Right atrium auricular region (tissue), 2 donors: Measurements from ENCODE around the gene RNF182. TPM values are rescaled to one million over a fixed set of nuclear protein-coding genes. Genes with fewer than 3 reads are reported as not detected.

Source experiments
- DNase-seq: peaks from one replicate; pipeline ENCODE4 v3.0.0-alpha.2; 2019; ENCODE audit warnings: low spot score
- H3K27ac ChIP-seq, 2 donors: fragments of 200-600 bp; sonication (generic); 1 replicate in 1 of 2; 2 replicates in 1 of 2; pipeline ENCODE4 v1.5.1; 2016 to 2019
- H3K27me3 ChIP-seq, 2 donors: fragments of 200-600 bp; sonication (generic); one replicate each; pipeline versions ENCODE4 v1.5.1 to v1.6.0; 2017 to 2019
- H3K36me3 ChIP-seq: fragments of 200-600 bp; sonication (generic); one replicate; pipeline ENCODE4 v1.5.1; 2016
- H3K4me1 ChIP-seq, 2 donors: fragments of 200-600 bp; sonication (generic); one replicate each; pipeline versions ENCODE4 v1.5.1 to v1.6.0; 2017 to 2019
- H3K4me3 ChIP-seq, 2 donors: fragments of 200-600 bp; sonication (generic); 1 replicate in 1 of 2; 2 replicates in 1 of 2; pipeline ENCODE4 v1.5.1; 2017 to 2019; ENCODE audit warnings: mild to moderate bottlenecking in 1 of 2, moderate library complexity in 1 of 2
- H3K9me3 ChIP-seq, 2 donors: fragments of 200-600 bp; sonication (generic); one replicate each; pipeline ENCODE4 v1.5.1; 2019
- total RNA-seq, 2 donors: library from RNA; depleted of rRNA; stranded (reverse); fragments of >200 nt; gene quantifications; one replicate each; pipeline ENCODE4 v1.1.0, GENCODE V29; 2016
- TF ChIP-seq, protein P1 (sequence below), 2 donors: fragments of 200-600 bp; sonication (generic); IDR thresholded peaks; one replicate each; pipeline ENCODE4 v1.5.1; 2019; ENCODE audit warnings: antibody characterized with exemption in 2 of 2

The RNF182 gene
- total RNA-seq, 2 donors from 2014 or later: 0.67 to 0.83 TPM

DNA sequence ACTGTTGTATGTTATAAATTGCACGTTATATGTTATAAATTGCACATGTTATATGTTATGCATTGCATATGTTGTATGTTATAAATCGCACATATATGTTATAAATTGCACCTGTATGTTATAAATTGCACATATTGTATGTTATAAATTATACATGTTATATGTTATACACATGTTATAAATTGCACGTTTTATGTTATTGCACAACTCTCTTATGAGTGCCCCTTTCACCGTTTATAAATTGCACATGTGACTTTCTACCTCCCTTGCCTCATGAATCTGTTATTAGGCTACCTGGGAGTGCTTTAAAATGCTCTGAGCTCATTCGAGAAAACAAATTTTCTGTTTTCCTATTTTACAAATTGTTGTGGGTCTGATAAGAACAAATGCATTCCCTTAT, 84.1 kb downstream of the RNF182 start:
- no peak overlapping the region for H3K4me3 ChIP-seq
- TF ChIP-seq, protein P1, sequence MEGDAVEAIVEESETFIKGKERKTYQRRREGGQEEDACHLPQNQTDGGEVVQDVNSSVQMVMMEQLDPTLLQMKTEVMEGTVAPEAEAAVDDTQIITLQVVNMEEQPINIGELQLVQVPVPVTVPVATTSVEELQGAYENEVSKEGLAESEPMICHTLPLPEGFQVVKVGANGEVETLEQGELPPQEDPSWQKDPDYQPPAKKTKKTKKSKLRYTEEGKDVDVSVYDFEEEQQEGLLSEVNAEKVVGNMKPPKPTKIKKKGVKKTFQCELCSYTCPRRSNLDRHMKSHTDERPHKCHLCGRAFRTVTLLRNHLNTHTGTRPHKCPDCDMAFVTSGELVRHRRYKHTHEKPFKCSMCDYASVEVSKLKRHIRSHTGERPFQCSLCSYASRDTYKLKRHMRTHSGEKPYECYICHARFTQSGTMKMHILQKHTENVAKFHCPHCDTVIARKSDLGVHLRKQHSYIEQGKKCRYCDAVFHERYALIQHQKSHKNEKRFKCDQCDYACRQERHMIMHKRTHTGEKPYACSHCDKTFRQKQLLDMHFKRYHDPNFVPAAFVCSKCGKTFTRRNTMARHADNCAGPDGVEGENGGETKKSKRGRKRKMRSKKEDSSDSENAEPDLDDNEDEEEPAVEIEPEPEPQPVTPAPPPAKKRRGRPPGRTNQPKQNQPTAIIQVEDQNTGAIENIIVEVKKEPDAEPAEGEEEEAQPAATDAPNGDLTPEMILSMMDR (IDR thresholded peaks at IDR 0.05): no peak
- H3K4me1 ChIP-seq: no peaks in the 10 kb centered on the region
- peaks cover 0 to 7% of the 10 kb centered on the region in 2 donors for H3K9me3 ChIP-seq
- no peaks in the 10 kb centered on the region for H3K36me3 ChIP-seq
- DNase-seq: no peak
- no peaks in the 10 kb centered on the region for H3K27me3 ChIP-seq
- no peak overlapping the region for H3K27ac ChIP-seq

DNA sequence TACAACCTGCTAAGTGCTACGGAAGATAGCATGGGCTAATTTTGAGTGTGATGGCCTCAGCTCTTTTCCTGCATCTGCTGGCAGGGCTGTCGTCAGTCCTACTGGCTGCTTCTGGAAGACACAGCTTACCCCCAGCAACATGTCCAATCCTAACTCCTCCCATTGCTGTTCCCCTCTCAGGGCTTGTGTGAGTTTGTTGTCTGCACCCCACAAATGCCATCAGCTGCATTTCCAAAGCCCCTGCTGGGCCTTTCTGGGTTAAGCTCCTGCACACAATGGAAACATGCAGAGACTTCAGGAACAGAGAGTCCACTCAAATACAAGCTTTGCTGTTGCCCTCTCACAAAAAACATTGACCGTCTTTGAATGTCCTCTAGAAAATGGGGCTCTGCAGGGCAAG, 84.7 kb downstream of the RNF182 start:
- Histone ChIP-seq H3K36me3 (no peaks in the 10 kb centered on the region), H3K4me1 (no peaks in the 10 kb centered on the region), H3K27me3 (no peaks in the 10 kb centered on the region), H3K27ac (no peak overlapping the region), H3K4me3 (no peak overlapping the region), H3K9me3 (peaks cover 0 to 7% of the 10 kb centered on the region in 2 donors)
- TF ChIP-seq, protein P1 (IDR thresholded peaks at IDR 0.05): no peak
- DNase-seq: no peak

DNA sequence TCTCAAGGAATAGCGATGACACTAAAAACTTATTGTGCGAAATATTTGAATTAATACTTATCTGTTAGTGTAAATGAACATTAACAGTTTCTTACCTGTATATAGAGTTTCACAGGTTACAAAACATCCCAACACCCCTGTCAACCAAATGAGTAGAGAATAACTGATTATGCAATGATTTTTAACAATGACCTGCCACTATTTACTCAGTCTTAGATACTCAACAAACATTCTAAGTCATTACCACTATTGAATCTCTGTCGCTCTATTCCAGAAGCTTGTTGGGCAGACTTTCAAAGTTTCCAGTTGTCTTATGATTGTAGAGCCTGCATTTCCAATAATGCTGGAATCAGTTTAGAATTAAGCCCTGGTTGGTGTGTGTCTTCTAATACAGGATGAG, 85.5 kb downstream of the RNF182 start:
- DNase-seq: no peak
- Histone ChIP-seq H3K27me3 (no peaks in the 10 kb centered on the region), H3K27ac (no peak overlapping the region), H3K4me1 (no peaks in the 10 kb centered on the region), H3K36me3 (no peaks in the 10 kb centered on the region), H3K9me3 (peaks cover 0 to 7% of the 10 kb centered on the region in 2 donors), H3K4me3 (no peak overlapping the region)
- TF ChIP-seq, protein P1 (IDR thresholded peaks at IDR 0.05): no peak

DNA sequence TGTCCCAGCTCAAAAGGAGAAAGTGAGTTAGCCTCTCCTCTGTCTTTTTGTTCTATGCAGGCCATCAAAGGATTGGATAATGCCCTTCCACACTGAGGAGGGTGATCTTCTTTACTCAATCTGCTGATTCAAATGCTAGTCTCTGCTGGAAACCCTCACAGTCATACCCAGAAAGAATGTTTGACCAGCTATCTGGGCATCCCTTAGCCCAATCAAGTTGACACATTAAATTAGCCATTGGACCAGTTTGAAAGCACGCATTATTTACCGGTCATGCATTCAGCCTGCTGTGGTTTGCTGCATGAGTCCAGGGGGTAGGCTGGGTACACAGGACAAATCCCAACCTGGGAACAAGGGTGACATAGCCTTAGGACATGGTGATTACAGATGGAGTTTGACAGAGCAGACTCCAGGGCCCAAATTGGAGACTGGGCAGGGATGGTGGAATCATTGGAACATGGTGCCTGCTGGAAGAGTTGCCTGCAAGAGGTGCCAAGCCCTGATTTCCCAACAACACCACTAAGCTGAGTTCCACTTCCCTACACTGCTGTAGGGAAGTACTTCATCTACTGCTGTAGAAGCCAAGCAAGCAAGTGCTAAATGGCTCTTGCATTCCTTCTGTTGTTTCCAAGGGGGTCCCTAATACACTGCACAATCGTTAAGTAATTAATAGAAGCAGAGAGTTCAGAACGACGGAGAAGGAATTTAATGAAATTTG, 87.7 kb downstream of the RNF182 start:
- no peaks in the 10 kb centered on the region for H3K4me1 ChIP-seq
- DNase-seq: no peak
- no peak overlapping the region for H3K27ac ChIP-seq
- peaks cover 0 to 7% of the 10 kb centered on the region in 2 donors for H3K9me3 ChIP-seq
- TF ChIP-seq, protein P1 (IDR thresholded peaks at IDR 0.05): no peak
- H3K27me3 ChIP-seq: no peaks in the 10 kb centered on the region
- H3K4me3 ChIP-seq: no peak overlapping the region
- no peaks in the 10 kb centered on the region for H3K36me3 ChIP-seq

DNA sequence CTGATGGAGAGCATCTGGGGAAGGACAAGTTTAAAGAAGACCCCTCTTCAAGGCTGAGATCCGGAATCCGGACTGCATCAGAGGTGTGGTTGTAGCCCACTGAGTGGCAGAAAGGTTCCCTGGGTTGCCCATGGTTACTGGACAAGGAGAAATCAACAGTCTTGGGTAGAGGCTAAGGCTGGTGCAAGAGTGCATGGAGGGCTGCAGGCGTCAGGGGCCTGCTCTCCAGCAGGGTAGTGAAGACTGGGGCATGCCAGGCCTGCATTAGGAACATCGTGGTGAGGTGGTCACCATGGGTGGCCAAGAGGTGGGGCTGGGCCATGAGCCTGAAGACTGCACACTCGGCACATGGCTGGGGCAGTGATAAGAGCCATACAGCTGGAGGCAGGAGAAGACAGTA, 91.2 kb downstream of the RNF182 start:
- H3K9me3 ChIP-seq: peaks cover 0 to 7% of the 10 kb centered on the region in 2 donors
- DNase-seq: no peak
- H3K27ac ChIP-seq: no peak overlapping the region
- H3K27me3 ChIP-seq: no peaks in the 10 kb centered on the region
- TF ChIP-seq, protein P1 (IDR thresholded peaks at IDR 0.05): no peak
- H3K4me3 ChIP-seq: no peak overlapping the region
- no peaks in the 10 kb centered on the region for H3K4me1 ChIP-seq
- no peaks in the 10 kb centered on the region for H3K36me3 ChIP-seq

DNA sequence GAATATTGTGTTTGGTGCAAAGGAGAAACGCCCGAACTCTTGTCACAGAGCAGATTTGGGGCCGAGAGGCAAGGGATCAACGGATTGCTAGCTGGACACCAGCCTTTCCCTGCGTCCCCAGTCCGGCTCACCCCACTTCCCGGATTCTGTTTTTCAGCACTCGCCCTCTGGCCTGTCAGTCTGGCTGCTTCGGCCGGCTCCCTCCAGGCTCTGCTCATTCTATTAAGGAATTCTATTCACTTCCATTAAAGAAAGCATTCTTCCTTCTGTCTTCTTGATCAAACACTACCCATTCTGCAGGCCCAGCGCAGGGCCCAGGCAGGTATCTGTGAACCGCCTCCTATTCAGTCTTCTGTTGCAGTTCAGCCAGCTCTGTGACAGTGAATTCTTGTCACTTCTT, 91.7 kb downstream of the RNF182 start:
- TF ChIP-seq, protein P1 (IDR thresholded peaks at IDR 0.05): no peak
- no peaks in the 10 kb centered on the region for H3K4me1 ChIP-seq
- H3K27ac ChIP-seq: no peak overlapping the region
- H3K9me3 ChIP-seq: peaks cover 0 to 7% of the 10 kb centered on the region in 2 donors
- H3K27me3 ChIP-seq: no peaks in the 10 kb centered on the region
- DNase-seq: no peak
- H3K36me3 ChIP-seq: no peaks in the 10 kb centered on the region
- no peak overlapping the region for H3K4me3 ChIP-seq
